Neutrophil (primary cell): ENCODE data around the gene BCAS4.
"Not testable (repeated sequence)": the region's sequence is repeated elsewhere in the genome, so short reads cannot be mapped to it uniquely, and the experiment has no call there.

ENCODE experiments used
- H3K27ac ChIP-seq: fragments of 200-600 bp; sonication (generic); 2 replicates; pipeline ENCODE4 v1.5.1; 2016; ENCODE audit warnings: mild to moderate bottlenecking, moderate library complexity
- H3K27me3 ChIP-seq: fragments of 200-600 bp; sonication (generic); 2 replicates; pipeline ENCODE4 v1.6.0; 2016; ENCODE audit warnings: mild to moderate bottlenecking
- H3K36me3 ChIP-seq: fragments of 200-600 bp; sonication (generic); 2 replicates; pipeline ENCODE4 v1.5.1; 2017
- H3K4me1 ChIP-seq, 2 experiments: fragments of 200-600 bp in 1 of 2; sonication (generic) in 1 of 2; 1 replicate in 1 of 2; 2 replicates in 1 of 2; pipeline versions ENCODE4 v1.5.1 to v1.6.1; 2013 to 2016; ENCODE audit warnings: low read depth in 1 of 2, low read length in 1 of 2, mild to moderate bottlenecking in 1 of 2, moderate library complexity in 1 of 2; ENCODE audit not compliant: control insufficient read depth in 1 of 2, insufficient read depth in 1 of 2
- H3K4me3 ChIP-seq, 2 experiments: fragments of 200-600 bp in 1 of 2; sonication (generic) in 1 of 2; 1 replicate in 1 of 2; 2 replicates in 1 of 2; pipeline ENCODE4 v1.5.1; 2013 to 2016; ENCODE audit warnings: low read depth in 1 of 2, low read length in 1 of 2, mild to moderate bottlenecking in 1 of 2, moderate library complexity in 1 of 2
- H3K9me3 ChIP-seq: fragments of 200-600 bp; sonication (generic); 2 replicates; pipeline ENCODE4 v1.5.1; 2016
- TF ChIP-seq, protein P1 (sequence below): fragments of 200-600 bp; sonication (generic); IDR thresholded peaks from 2 replicates; pipeline ENCODE4 v1.5.1; 2016; ENCODE audit warnings: antibody characterized with exemption

The BCAS4 gene

GRCh38 chr20:50762045-50762422, 32.8 kb upstream of the BCAS4 start:
- H3K36me3 ChIP-seq = no peaks in the 10 kb centered on the region
- no peak overlapping the region for H3K4me3 ChIP-seq
- H3K27me3 ChIP-seq = no peaks in the 10 kb centered on the region
- no peaks in the 10 kb centered on the region for H3K4me1 ChIP-seq
- H3K27ac ChIP-seq = no peak overlapping the region
- no peaks in the 10 kb centered on the region for H3K9me3 ChIP-seq
- TF ChIP-seq, protein P1, sequence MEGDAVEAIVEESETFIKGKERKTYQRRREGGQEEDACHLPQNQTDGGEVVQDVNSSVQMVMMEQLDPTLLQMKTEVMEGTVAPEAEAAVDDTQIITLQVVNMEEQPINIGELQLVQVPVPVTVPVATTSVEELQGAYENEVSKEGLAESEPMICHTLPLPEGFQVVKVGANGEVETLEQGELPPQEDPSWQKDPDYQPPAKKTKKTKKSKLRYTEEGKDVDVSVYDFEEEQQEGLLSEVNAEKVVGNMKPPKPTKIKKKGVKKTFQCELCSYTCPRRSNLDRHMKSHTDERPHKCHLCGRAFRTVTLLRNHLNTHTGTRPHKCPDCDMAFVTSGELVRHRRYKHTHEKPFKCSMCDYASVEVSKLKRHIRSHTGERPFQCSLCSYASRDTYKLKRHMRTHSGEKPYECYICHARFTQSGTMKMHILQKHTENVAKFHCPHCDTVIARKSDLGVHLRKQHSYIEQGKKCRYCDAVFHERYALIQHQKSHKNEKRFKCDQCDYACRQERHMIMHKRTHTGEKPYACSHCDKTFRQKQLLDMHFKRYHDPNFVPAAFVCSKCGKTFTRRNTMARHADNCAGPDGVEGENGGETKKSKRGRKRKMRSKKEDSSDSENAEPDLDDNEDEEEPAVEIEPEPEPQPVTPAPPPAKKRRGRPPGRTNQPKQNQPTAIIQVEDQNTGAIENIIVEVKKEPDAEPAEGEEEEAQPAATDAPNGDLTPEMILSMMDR = no peak

DNA sequence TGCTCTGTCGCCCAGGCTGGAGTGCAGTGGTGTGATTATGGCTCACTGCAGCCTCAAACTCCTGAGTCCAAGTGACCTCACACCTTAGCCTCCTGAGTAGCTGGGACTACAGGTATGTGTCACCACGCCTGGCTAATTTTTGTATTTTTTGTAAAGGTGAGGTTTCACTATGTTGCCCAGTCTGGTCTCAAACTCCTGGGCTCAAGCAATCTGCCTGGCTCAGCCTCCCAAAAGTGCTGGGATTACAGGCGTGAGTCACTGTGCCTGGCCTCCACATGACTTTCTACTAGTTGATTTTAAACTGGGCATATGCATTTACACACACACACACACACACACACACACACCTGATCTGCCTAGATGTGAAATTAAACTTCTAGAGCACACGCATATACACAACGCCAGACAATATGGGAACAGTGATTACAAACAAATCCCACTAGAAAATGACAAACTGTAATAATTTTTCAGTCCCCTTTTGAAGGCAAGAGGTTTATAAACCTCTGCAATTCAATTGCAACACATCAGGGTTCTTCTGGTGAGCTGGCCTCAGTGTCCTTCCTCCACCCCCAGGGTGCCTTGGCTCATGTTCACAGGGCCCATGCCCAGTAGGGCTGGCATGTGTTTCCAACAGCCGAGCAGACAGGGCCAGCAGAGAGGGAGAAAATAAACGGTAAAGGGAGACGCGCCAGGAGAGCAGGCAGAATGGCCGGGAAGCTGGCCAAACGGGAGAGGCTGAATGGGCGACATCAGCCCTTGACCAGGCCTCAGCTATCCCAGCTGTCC, 32.2 kb upstream of the BCAS4 start:
- no peaks in the 10 kb centered on the region for H3K9me3 ChIP-seq
- no peak overlapping the region for H3K4me3 ChIP-seq
- H3K27me3 ChIP-seq = no peaks in the 10 kb centered on the region
- H3K27ac ChIP-seq = no peak overlapping the region
- TF ChIP-seq, protein P1 = no peak
- H3K4me1 ChIP-seq = no peaks in the 10 kb centered on the region
- no peaks in the 10 kb centered on the region for H3K36me3 ChIP-seq

DNA sequence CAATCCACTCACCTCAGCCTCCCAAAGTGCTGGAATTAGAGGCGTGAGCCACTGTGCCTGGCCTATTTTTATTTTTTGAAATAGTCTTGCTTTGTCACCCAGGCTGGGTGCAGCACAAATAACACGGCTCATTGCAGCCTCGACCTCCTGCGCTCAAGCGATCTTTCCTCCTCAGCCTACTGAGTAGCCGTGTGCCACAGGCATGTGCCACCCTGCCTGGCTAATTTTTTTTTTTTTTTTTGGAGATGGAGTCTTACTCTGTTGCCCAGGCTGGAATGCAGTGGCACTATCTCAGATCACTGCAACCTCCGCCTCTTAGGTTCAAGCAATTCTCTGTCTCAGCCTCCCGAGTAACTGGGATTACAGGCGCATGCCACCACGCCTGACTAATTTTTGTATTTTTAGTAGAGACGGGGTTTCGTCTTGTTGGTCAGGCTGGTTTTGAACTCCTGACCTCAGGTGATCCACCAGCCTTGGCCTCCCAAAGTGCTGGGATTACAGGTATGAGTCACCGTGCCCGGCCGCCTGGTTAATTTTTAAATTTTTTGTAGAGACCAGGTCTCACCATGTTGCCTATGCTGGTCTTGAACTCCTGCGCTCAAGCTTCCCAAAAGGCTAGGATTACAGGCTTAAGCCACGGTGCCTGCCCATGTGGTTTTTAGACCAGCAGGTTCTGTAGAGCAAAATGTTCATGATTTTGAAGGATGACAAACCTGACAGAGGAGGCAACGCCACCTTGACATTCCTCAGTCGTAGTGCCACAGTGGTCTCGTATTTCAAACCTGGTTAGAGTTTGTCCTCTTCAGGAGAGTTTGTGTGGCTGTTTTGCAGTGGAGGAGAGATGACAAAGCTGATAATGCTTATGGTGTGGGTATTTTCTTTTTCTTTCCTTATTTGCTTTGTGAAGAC, 31.1 kb upstream of the BCAS4 start:
- H3K27ac ChIP-seq, H3K4me1 ChIP-seq, H3K4me3 ChIP-seq, H3K9me3 ChIP-seq, H3K36me3 ChIP-seq, H3K27me3 ChIP-seq: not testable (repeated sequence)

GRCh38 chr20:50765251-50765650, 29.6 kb upstream of the BCAS4 start:
- not testable (repeated sequence) for H3K4me1 ChIP-seq, H3K9me3 ChIP-seq, H3K36me3 ChIP-seq, H3K27me3 ChIP-seq, H3K4me3 ChIP-seq, H3K27ac ChIP-seq

DNA sequence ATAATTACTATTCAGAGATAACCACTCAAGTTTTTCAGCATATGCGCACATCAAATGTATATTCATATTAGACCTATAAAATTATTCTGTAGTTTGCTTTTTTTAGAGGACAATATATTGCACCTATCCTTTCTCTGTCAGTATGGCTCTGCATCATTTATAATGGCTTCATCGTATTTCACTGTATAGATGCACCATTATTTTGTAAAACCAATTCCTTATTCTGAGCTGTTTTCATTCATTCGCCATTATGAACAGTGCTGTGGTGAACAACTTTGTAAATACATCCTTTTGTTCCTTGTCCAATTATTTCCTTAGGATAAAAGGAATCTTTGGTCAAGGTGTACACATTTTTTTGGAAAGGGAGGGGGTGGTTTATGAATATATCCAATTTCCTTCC, 29.2 kb upstream of the BCAS4 start:
- TF ChIP-seq, protein P1 = no peak
- Histone ChIP-seq H3K27me3 (no peaks in the 10 kb centered on the region), H3K9me3 (no peaks in the 10 kb centered on the region), H3K4me3 (no peak overlapping the region), H3K4me1 (no peaks in the 10 kb centered on the region), H3K27ac (no peak overlapping the region), H3K36me3 (no peaks in the 10 kb centered on the region)

DNA sequence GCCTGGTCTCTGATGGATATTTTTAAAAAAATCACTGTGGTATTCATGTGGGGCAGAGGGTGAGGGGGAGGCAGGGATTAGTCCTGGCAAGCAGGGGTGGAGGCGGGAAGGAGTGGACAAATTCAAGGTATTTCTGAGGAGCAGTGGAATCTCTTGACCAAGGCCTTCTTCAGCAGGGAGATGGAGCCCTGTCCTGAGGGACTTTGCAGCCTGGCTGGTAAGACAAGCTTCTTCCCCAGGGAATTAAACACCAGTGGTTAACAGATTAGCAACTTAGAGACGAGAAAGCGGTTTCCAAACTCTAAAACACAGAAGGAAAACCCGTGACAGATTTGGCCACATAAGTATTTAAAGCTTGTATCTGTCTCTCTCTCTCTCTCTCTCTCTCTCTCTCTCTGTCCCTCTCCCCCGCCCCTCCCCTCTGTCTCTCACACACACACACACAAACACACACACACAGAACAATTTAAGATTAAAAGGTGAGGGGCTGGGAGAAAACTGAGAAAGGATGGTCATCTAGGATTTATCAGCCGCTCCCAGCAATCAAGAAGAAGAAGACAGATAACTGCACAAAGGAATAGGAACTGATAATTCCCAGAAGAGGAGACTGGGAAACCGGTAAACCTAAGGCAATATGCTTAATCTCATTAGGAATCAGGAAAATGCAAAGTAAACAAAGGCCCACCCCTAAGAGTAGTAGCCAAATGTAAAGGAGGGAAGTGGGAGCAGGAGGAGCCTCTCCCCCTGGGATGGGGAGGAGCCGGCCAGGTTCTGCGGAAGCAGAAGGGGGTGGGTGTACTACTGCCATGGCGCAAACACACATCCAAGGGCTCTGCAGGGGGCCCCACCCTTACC, 27.7 kb upstream of the BCAS4 start:
- not testable (repeated sequence) for H3K4me1 ChIP-seq, H3K9me3 ChIP-seq, H3K27ac ChIP-seq, H3K27me3 ChIP-seq, H3K36me3 ChIP-seq, H3K4me3 ChIP-seq

- not testable (repeated sequence) for H3K36me3 ChIP-seq, H3K4me1 ChIP-seq, H3K27me3 ChIP-seq, H3K4me3 ChIP-seq, H3K27ac ChIP-seq, H3K9me3 ChIP-seq
These were observed 25.9 kb upstream of the BCAS4 start for GRCh38 chr20:50768991-50769390.

DNA sequence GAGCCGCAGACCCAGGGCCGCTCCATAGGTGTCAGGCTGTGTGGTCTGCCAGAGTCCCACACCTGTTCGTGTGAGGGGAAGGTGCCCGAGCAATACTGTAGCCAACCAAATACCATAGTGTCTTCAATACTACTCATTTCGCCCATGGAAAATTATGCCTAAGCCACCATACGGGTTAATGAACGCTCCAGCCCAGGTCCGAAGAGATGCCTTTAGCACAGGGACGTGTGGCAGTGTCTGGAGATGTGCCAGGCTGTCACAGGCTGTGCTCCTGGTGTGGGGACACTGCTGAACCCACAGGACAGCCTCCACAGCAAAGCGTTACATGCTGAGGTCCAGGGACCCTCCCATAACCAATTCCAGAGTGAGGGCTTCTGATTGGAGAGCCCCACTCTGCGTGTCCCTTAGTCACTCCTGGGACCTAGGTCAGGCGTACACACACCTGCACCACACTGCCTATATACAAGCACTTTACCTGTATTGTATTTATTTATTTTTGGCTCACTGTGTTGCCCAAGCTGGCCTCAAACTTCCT, 25.2 kb upstream of the BCAS4 start:
- not testable (repeated sequence) for H3K36me3 ChIP-seq, H3K4me1 ChIP-seq, H3K4me3 ChIP-seq, H3K9me3 ChIP-seq, H3K27ac ChIP-seq, H3K27me3 ChIP-seq

DNA sequence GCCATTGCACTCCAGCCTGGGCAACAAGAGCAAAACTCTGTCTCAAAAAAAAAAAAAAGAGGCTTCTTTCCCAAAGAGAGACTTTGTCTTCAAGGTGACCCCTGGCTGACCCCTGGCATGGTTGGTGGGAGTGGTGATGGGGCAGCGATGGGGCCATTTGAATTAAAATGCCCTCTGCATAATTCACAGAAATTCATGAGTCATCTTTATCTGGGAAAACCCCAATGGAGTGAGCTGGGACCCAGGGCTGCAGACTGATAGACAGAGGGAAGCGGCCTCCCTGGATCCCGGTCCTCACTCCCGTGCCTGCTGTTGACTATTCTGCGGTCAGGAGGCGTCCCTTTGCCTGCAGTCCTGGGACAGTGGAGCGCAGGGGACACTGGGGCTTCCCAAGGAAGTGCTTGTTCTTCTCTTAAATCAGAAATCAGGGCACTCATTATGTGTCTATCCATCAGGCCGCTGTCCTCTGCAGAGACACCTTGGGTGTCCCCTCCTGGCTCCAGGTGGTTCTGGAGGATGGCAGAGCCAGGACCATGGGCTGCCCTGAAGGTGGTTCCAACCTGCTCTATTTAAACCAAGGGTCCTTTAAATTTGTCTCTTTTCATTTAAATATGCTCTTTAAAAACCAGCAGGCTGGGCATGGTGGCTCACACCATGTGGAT, 23.3 kb upstream of the BCAS4 start:
- H3K36me3 ChIP-seq, H3K27me3 ChIP-seq, H3K27ac ChIP-seq, H3K4me1 ChIP-seq, H3K4me3 ChIP-seq, H3K9me3 ChIP-seq: not testable (repeated sequence)
